ENCODE measurements around the gene ITGB4.

ITGB4 gene

DNA sequence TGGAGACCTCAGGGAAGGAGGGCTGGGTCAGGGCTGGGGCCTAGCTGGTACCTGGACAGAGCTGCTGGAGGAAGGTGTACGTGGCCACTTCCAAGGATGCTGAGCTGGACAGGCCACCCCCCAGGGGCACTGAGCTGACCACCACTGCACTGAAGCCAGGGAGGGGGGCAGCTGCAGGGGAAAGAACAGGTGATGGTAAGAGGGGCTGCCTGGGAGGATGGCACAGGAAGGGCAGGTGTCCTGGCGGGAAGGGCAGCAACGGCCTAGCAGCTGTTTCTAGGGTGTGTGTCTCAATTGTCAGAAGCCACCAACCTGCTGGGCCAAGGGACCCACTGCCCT is 42.0 kb downstream of the ITGB4 start:
- no peaks in the 10 kb centered on the region for H3K27me3 ChIP-seq (ENCODE audit: insufficient read depth, poor library complexity, severe bottlenecking)
- DNase-seq (ENCODE audit: low read depth in 1 of 2, low spot score in 1 of 2) = no peak
- no peak overlapping the region for H3K27ac ChIP-seq (replicated peaks)
- TF ChIP-seq SPI1 (IDR thresholded peaks at IDR 0.05; ENCODE audit: borderline replicate concordance, low read depth) (no peak), POLR2AphosphoS5 (IDR thresholded peaks at IDR 0.05; ENCODE audit: low read depth) (no peak), GABPA (IDR thresholded peaks at IDR 0.05; ENCODE audit: low read depth) (no peak), REST (IDR thresholded peaks at IDR 0.05; ENCODE audit: insufficient replicate concordance, low read depth) (no peak), CTCF (IDR thresholded peaks at IDR 0.05; ENCODE audit: insufficient read depth, low read length) (no peak)
- no peak overlapping the region for H3K4me3 ChIP-seq (replicated peaks; ENCODE audit: insufficient read depth, low read length)

GRCh38 chr17:75763613-75764416 is 42.6 kb downstream of the ITGB4 start:
- Histone ChIP-seq H3K27ac (replicated peaks) (peak overlapping the region; percentile 78), H3K4me3 (replicated peaks; ENCODE audit: insufficient read depth, low read length) (peak overlapping the region; percentile 80), H3K27me3 (ENCODE audit: insufficient read depth, poor library complexity, severe bottlenecking) (no peaks in the 10 kb centered on the region)
- TF ChIP-seq POLR2AphosphoS5 (IDR thresholded peaks at IDR 0.05; ENCODE audit: low read depth) = no peak
- no peak for TF ChIP-seq REST (IDR thresholded peaks at IDR 0.05; ENCODE audit: insufficient replicate concordance, low read depth)
- no peak for TF ChIP-seq CTCF (IDR thresholded peaks at IDR 0.05; ENCODE audit: insufficient read depth, low read length)
- no peak for TF ChIP-seq GABPA (IDR thresholded peaks at IDR 0.05; ENCODE audit: low read depth)
- DNase-seq (ENCODE audit: low read depth in 1 of 2, low spot score in 1 of 2) = no peak

- Histone ChIP-seq H3K27ac (replicated peaks) (peak overlapping the region; percentile 78), H3K4me3 (replicated peaks; ENCODE audit: insufficient read depth, low read length) (peak overlapping the region; percentile 80), H3K27me3 (ENCODE audit: insufficient read depth, poor library complexity, severe bottlenecking) (no peaks in the 10 kb centered on the region)
- no peak for TF ChIP-seq CTCF (IDR thresholded peaks at IDR 0.05; ENCODE audit: insufficient read depth, low read length)
- no peak for TF ChIP-seq REST (IDR thresholded peaks at IDR 0.05; ENCODE audit: insufficient replicate concordance, low read depth)
- no peak for TF ChIP-seq GABPA (IDR thresholded peaks at IDR 0.05; ENCODE audit: low read depth)
- no peak for TF ChIP-seq POLR2AphosphoS5 (IDR thresholded peaks at IDR 0.05; ENCODE audit: low read depth)
- no peak for TF ChIP-seq SPI1 (IDR thresholded peaks at IDR 0.05; ENCODE audit: borderline replicate concordance, low read depth)
- DNase-seq (ENCODE audit: low read depth in 1 of 2, low spot score in 1 of 2) = no peak
These were observed 43.1 kb downstream of the ITGB4 start for GRCh38 chr17:75764417-75764710.

Data from HL-60 (cell line).